H9 (cell line): Measurements from ENCODE around the gene MYO10. TPM values are rescaled to one million over a fixed set of nuclear protein-coding genes. Genes with fewer than 3 reads are reported as not detected.
A peak's percentile ranks its signal among the peaks of the same experiment; 100 is the strongest.

Source experiments
- DNase-seq: peaks from one replicate; pipeline ENCODE4 v3.0.0-alpha.2; 2017
- H2AFZ ChIP-seq: one replicate; pipeline ENCODE4 v1.6.1; 2013; ENCODE audit warnings: mild to moderate bottlenecking, low read length, control low read depth, moderate library complexity
- H2AK5ac ChIP-seq: 2 replicates; pipeline ENCODE4 v1.6.1; 2013; ENCODE audit warnings: low read length, control low read depth, mixed read lengths; ENCODE audit not compliant: insufficient read length
- H2BK120ac ChIP-seq: one replicate; pipeline ENCODE4 v1.6.1; 2013; ENCODE audit warnings: low read depth, mild to moderate bottlenecking, low read length, control low read depth, inconsistent platforms; ENCODE audit not compliant: poor library complexity, severe bottlenecking
- H2BK12ac ChIP-seq: 2 replicates; pipeline ENCODE4 v1.6.1; 2013; ENCODE audit warnings: low read length, control low read depth, mixed read lengths, low read depth; ENCODE audit not compliant: insufficient read length
- H2BK15ac ChIP-seq: 2 replicates; pipeline ENCODE4 v1.6.1; 2013; ENCODE audit warnings: low read depth, low read length, control low read depth
- H2BK20ac ChIP-seq: one replicate; pipeline ENCODE4 v1.6.1; 2013; ENCODE audit warnings: low read depth, mild to moderate bottlenecking, low read length, control low read depth, inconsistent platforms; ENCODE audit not compliant: poor library complexity, severe bottlenecking
- H2BK5ac ChIP-seq: 2 replicates; pipeline ENCODE4 v1.6.1; 2013; ENCODE audit warnings: low read length, control low read depth, mixed read lengths; ENCODE audit not compliant: insufficient read length
- H3K14ac ChIP-seq: 2 replicates; pipeline ENCODE4 v1.6.1; 2013; ENCODE audit warnings: low read length, control low read depth; ENCODE audit not compliant: insufficient read depth
- H3K18ac ChIP-seq: 2 replicates; pipeline ENCODE4 v1.6.1; 2013; ENCODE audit warnings: low read depth, mild to moderate bottlenecking, mixed read lengths, low read length, control low read depth; ENCODE audit not compliant: insufficient read length
- H3K23ac ChIP-seq: 2 replicates; pipeline ENCODE4 v1.6.1; 2013; ENCODE audit warnings: low read length, control low read depth, mixed read lengths, low read depth; ENCODE audit not compliant: insufficient read length
- H3K23me2 ChIP-seq: 2 replicates; pipeline ENCODE4 v1.6.1; 2013; ENCODE audit warnings: low read depth, mild to moderate bottlenecking, mixed read lengths, low read length, control low read depth; ENCODE audit not compliant: insufficient read length, poor library complexity, severe bottlenecking
- H3K27ac ChIP-seq: 2 replicates; pipeline ENCODE4 v1.5.1; 2013; ENCODE audit warnings: low read length, control low read depth, mixed read lengths, low read depth; ENCODE audit not compliant: insufficient read length
- H3K27me3 ChIP-seq: 2 replicates; pipeline ENCODE4 v1.6.1; 2013; ENCODE audit warnings: low read length, control low read depth, inconsistent platforms; ENCODE audit not compliant: insufficient read depth
- H3K4ac ChIP-seq: 2 replicates; pipeline ENCODE4 v1.6.1; 2013; ENCODE audit warnings: low read depth, mild to moderate bottlenecking, control low read depth, inconsistent platforms, low read length, moderate library complexity
- H3K4me1 ChIP-seq: 2 replicates; pipeline ENCODE4 v1.6.1; 2013; ENCODE audit warnings: low read length, control low read depth, inconsistent platforms; ENCODE audit not compliant: insufficient read depth
- H3K4me2 ChIP-seq: 2 replicates; pipeline ENCODE4 v1.6.1; 2013; ENCODE audit warnings: low read length, control low read depth, mixed read lengths; ENCODE audit not compliant: insufficient read length, insufficient read depth
- H3K56ac ChIP-seq: 2 replicates; pipeline ENCODE4 v1.6.1; 2013; ENCODE audit warnings: low read depth, mild to moderate bottlenecking, mixed read lengths, low read length, control low read depth; ENCODE audit not compliant: insufficient read length
- H3K79me1 ChIP-seq: 2 replicates; pipeline ENCODE4 v1.6.1; 2013; ENCODE audit warnings: low read depth, mild to moderate bottlenecking, moderate library complexity, low read length, control low read depth, inconsistent platforms; ENCODE audit not compliant: insufficient read depth, poor library complexity, severe bottlenecking
- H3K79me2 ChIP-seq: 2 replicates; pipeline ENCODE4 v1.6.1; 2013; ENCODE audit warnings: low read length, control low read depth, inconsistent platforms; ENCODE audit not compliant: insufficient read depth
- H3K9ac ChIP-seq: 2 replicates; pipeline ENCODE4 v1.6.1; 2013; ENCODE audit warnings: low read length, control low read depth, mixed read lengths; ENCODE audit not compliant: insufficient read length; ENCODE audit errors: extremely low read depth
- H3K9me3 ChIP-seq: one replicate; pipeline ENCODE4 v1.6.1; 2013; ENCODE audit warnings: low read depth, low read length, inconsistent platforms; ENCODE audit not compliant: control insufficient read depth
- H3T11ph ChIP-seq: one replicate; pipeline ENCODE4 v1.6.1; 2013; ENCODE audit warnings: mild to moderate bottlenecking, low read length, control low read depth, inconsistent platforms
- H4K20me1 ChIP-seq: one replicate; pipeline ENCODE4 v1.6.1; 2013; ENCODE audit not compliant: control insufficient read depth, insufficient read length, insufficient read depth
- H4K5ac ChIP-seq: 2 replicates; pipeline ENCODE4 v1.6.1; 2013; ENCODE audit warnings: low read depth, mild to moderate bottlenecking, mixed read lengths, low read length, control low read depth; ENCODE audit not compliant: insufficient read length
- H4K8ac ChIP-seq: replicated peaks from 2 replicates; pipeline ENCODE4 v1.6.1; 2013; ENCODE audit warnings: low read length, control low read depth, mixed read lengths, low read depth; ENCODE audit not compliant: insufficient read length
- H4K91ac ChIP-seq: 2 replicates; pipeline ENCODE4 v1.6.1; 2013; ENCODE audit warnings: low read depth, mild to moderate bottlenecking, moderate library complexity, mixed read lengths, low read length, control low read depth; ENCODE audit not compliant: insufficient read length
- H3K27ac Mint-ChIP-seq, 3 experiments: 2 replicates in 2 of 3; 3 replicates in 1 of 3; pipeline ENCODE4 v1.8.0; 2020 to 2021; ENCODE audit warnings: mixed read lengths in 3 of 3, mild to moderate bottlenecking in 1 of 3, moderate library complexity in 1 of 3
- H3K27me3 Mint-ChIP-seq: 2 replicates; pipeline ENCODE4 v1.8.0; 2021; ENCODE audit warnings: low read depth, mild to moderate bottlenecking, moderate library complexity, mixed read lengths
- H3K36me3 Mint-ChIP-seq, 3 experiments: 2 replicates in 2 of 3; 3 replicates in 1 of 3; pipeline ENCODE4 v1.8.0; 2020 to 2021; ENCODE audit warnings: low read depth in 3 of 3, mixed read lengths in 3 of 3; ENCODE audit not compliant: insufficient read depth in 1 of 3
- H3K4me1 Mint-ChIP-seq, 2 experiments: 2 replicates each; pipeline ENCODE4 v1.8.0; 2020; ENCODE audit warnings: mixed read lengths in 2 of 2
- H3K4me3 Mint-ChIP-seq, 2 experiments: 2 replicates in 1 of 2; 3 replicates in 1 of 2; pipeline ENCODE4 v1.8.0; 2020 to 2021; ENCODE audit warnings: mild to moderate bottlenecking in 2 of 2, mixed read lengths in 2 of 2, moderate library complexity in 1 of 2
- H3K9me3 Mint-ChIP-seq, 2 experiments: 2 replicates in 1 of 2; 3 replicates in 1 of 2; pipeline ENCODE4 v1.8.0; 2020; ENCODE audit warnings: mild to moderate bottlenecking in 2 of 2, mixed read lengths in 2 of 2, moderate library complexity in 1 of 2
- CTCF ChIP-seq: fragments of 200-600 bp; sonication (generic); conservative IDR thresholded peaks from 3 replicates; pipeline ENCODE4 v1.8.0; 2021; ENCODE audit warnings: antibody characterized with exemption, mild to moderate bottlenecking
- WGBS: extraction: QIAGEN DNeasy Blood & Tissue Kit; methylation state at CpG from one replicate; pipeline ENCODE4 v1.1.7; 2013; ENCODE audit warnings: missing lambda C conversion rate, low lambda C conversion rate, mixed read lengths; ENCODE audit not compliant: insufficient read length; ENCODE audit errors: extremely low coverage; 5-methylcytosine and 5-hydroxymethylcytosine counted together
- total RNA-seq: library from RNA; stranded (reverse); gene quantifications from 2 replicates; pipeline ENCODE4 v1.2.1, GENCODE V29; 2021

The MYO10 gene
- total RNA-seq, 1 experiment from 2014 or later, result 127 TPM

GRCh38 chr5:16889203-16889971 is 46.7 kb downstream of the MYO10 start:
- no peaks in the 10 kb centered on the region for H3K9me3 ChIP-seq
- TF ChIP-seq CTCF, result no peak
- Mint-ChIP-seq H3K36me3 (peaks cover 0 to 6% (median 1%) of the 10 kb centered on the region in 3 experiments; a peak in 3 of 7 replicates), H3K9me3 (no peaks in the 10 kb centered on the region), H3K4me1 (peaks cover 52 to 60% of the 10 kb centered on the region in 2 experiments), H3K27me3 (no peaks in the 10 kb centered on the region), H3K4me3 (no peak overlapping the region), H3K27ac (peak overlapping the region in 2 of 3 experiments; percentile 29 to 90; a peak in 3 of 7 replicates)
- H3K4me1 ChIP-seq, result peaks cover 3% of the 10 kb centered on the region; the same call in 1 of the 2 replicates
- no peaks in the 10 kb centered on the region for H3K27me3 ChIP-seq
- no peak overlapping the region for H4K8ac ChIP-seq
- no peak overlapping the region for H3K9ac ChIP-seq
- no peak overlapping the region for H3K23ac ChIP-seq
- no CpG with 5 or more reads among the region's 8 CpGs for WGBS
- H4K20me1 ChIP-seq, result no peaks in the 10 kb centered on the region
- H4K91ac ChIP-seq, result no peak overlapping the region
- no peak overlapping the region for H2AK5ac ChIP-seq
- no peak overlapping the region for H3K27ac ChIP-seq
- H4K5ac ChIP-seq, result no peak overlapping the region
- peaks cover 2% of the 10 kb centered on the region; the same call in 1 of the 2 replicates for H3K79me2 ChIP-seq
- no peak overlapping the region for H2AFZ ChIP-seq
- no peak overlapping the region for H2BK5ac ChIP-seq
- H3K79me1 ChIP-seq, result no peaks in the 10 kb centered on the region
- H3K4ac ChIP-seq, result no peak overlapping the region
- no peak overlapping the region for H3T11ph ChIP-seq
- no peak overlapping the region for H3K14ac ChIP-seq
- no peak overlapping the region for H3K4me2 ChIP-seq
- no peak overlapping the region for H3K18ac ChIP-seq
- H3K23me2 ChIP-seq, result no peaks in the 10 kb centered on the region
- DNase-seq, result no peak
- no peak overlapping the region for H2BK12ac ChIP-seq
- H3K56ac ChIP-seq, result no peak overlapping the region
- H2BK15ac ChIP-seq, result no peak overlapping the region
- H2BK20ac ChIP-seq, result no peak overlapping the region
- H2BK120ac ChIP-seq, result no peak overlapping the region
